ENCODE measurements around the gene MAP1LC3B2. TPM values are rescaled to one million over a fixed set of nuclear protein-coding genes. Genes with fewer than 3 reads are reported as not detected.
"Not testable (repeated sequence)": the region's sequence is repeated elsewhere in the genome, so short reads cannot be mapped to it uniquely, and the experiment has no call there.

MAP1LC3B2 gene
- total RNA-seq, 2 experiments from 2014 or later = 1.3 to 1.7 TPM

- CTCF ChIA-PET = interaction anchor here (1.0 kb wide), 1 partner anchor 217 kb away, joined by 3 read pairs; no protein-coding TSS in a partner anchor
- DNase-seq = no peak
Measured at GRCh38 chr12:116564080-116564479, 4.9 kb downstream of the MAP1LC3B2 start.

DNA sequence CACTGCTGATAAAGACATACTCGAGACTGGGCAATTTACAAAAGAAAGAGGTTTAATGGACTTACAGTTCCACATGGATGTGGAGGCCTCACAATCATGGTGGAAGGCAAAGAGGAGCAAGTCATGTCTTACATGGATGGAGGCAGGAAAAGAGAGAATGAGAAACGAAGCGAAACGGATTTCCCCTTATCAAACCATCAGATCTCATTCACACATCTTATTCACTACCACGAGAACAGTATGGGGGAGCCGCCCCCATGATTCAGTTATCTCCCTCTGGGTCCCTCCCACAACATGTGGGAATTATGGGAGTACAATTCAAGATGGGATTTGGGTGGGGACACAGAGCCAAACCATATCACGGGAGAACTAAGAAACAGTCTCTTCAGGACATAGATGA lies 6.0 kb downstream of the MAP1LC3B2 start:
- peaks cover 22% of the 10 kb centered on the region for H3K36me3 Mint-ChIP-seq (ENCODE audit: low read depth)
- H3K4me3 Mint-ChIP-seq; POLR2A ChIA-PET; DNase-seq; H3K27me3 Mint-ChIP-seq (ENCODE audit: low read depth); CTCF ChIA-PET; ATAC-seq; H3K27ac Mint-ChIP-seq: not testable (repeated sequence)
- peaks cover 34% of the 10 kb centered on the region for H3K9me3 Mint-ChIP-seq (ENCODE audit: insufficient read depth)
- peaks cover 11% of the 10 kb centered on the region for H3K4me1 Mint-ChIP-seq (ENCODE audit: low read depth)

More at GRCh38 chr12:116564080-116564479, 4.9 kb downstream of the MAP1LC3B2 start:
- H3K36me3 Mint-ChIP-seq (ENCODE audit: low read depth) = peaks cover 25% of the 10 kb centered on the region
- no peak for ATAC-seq
- no peak overlapping the region for H3K27ac Mint-ChIP-seq
- H3K4me1 Mint-ChIP-seq (ENCODE audit: low read depth) = peaks cover 21% of the 10 kb centered on the region
- POLR2A ChIA-PET = no interaction called here
- peaks cover 34% of the 10 kb centered on the region for H3K9me3 Mint-ChIP-seq (ENCODE audit: insufficient read depth)
- H3K27me3 Mint-ChIP-seq (ENCODE audit: low read depth) = peaks cover 3% of the 10 kb centered on the region
- no peak overlapping the region for H3K4me3 Mint-ChIP-seq

GRCh38 chr12:116565963-116566362 lies 6.8 kb downstream of the MAP1LC3B2 start:
- Mint-ChIP-seq H3K4me1 (ENCODE audit: low read depth) (peaks cover 5% of the 10 kb centered on the region), H3K27me3 (ENCODE audit: low read depth) (peaks cover 3% of the 10 kb centered on the region), H3K27ac (no peak overlapping the region), H3K9me3 (ENCODE audit: insufficient read depth) (peaks cover 34% of the 10 kb centered on the region), H3K36me3 (ENCODE audit: low read depth) (peaks cover 22% of the 10 kb centered on the region), H3K4me3 (no peak overlapping the region)
- DNase-seq = no peak
- CTCF ChIA-PET = interaction anchor here (0.7 kb wide), 1 partner anchor 9 kb away, joined by 3 read pairs; no protein-coding TSS in a partner anchor
- no peak for ATAC-seq
- POLR2A ChIA-PET = no interaction called here

- POLR2A ChIA-PET = interaction anchor here (1.0 kb wide), 1 partner anchor 9 kb away, joined by 3 read pairs; the partner anchor contains the start of gene MAP1LC3B2
- no peak overlapping the region for H3K27ac Mint-ChIP-seq
- CTCF ChIA-PET = interaction anchor here (0.9 to 1.1 kb wide), 2 partner anchors 9 to 27 kb away, joined by 3 to 4 read pairs; partner anchors contain the start of gene MAP1LC3B2
- peaks cover 25% of the 10 kb centered on the region for H3K9me3 Mint-ChIP-seq (ENCODE audit: insufficient read depth)
- no peaks in the 10 kb centered on the region for H3K4me1 Mint-ChIP-seq (ENCODE audit: low read depth)
- no peak for ATAC-seq
- peaks cover 3% of the 10 kb centered on the region for H3K27me3 Mint-ChIP-seq (ENCODE audit: low read depth)
- H3K36me3 Mint-ChIP-seq (ENCODE audit: low read depth) = peaks cover 17% of the 10 kb centered on the region
- no peak for DNase-seq
- H3K4me3 Mint-ChIP-seq = no peak overlapping the region
Measured at GRCh38 chr12:116568203-116568602, 9.0 kb downstream of the MAP1LC3B2 start.

GRCh38 chr12:116571089-116571488 lies 11.9 kb downstream of the MAP1LC3B2 start:
- ATAC-seq (no peak), DNase-seq (no peak)
- Mint-ChIP-seq H3K4me3 (no peak overlapping the region), H3K27me3 (ENCODE audit: low read depth) (no peaks in the 10 kb centered on the region), H3K4me1 (ENCODE audit: low read depth) (no peaks in the 10 kb centered on the region), H3K9me3 (ENCODE audit: insufficient read depth) (no peaks in the 10 kb centered on the region), H3K36me3 (ENCODE audit: low read depth) (no peaks in the 10 kb centered on the region), H3K27ac (no peak overlapping the region)
- CTCF ChIA-PET = no interaction called here
- POLR2A ChIA-PET = no interaction called here

- ChIA-PET POLR2A (no interaction called here), CTCF (no interaction called here)
Measured at GRCh38 chr12:116573776-116574175, 14.6 kb downstream of the MAP1LC3B2 start.

GRCh38 chr12:116575754-116576153 lies 16.6 kb downstream of the MAP1LC3B2 start:
- POLR2A ChIA-PET = not testable (repeated sequence)

More at GRCh38 chr12:116573776-116574175, 14.6 kb downstream of the MAP1LC3B2 start:
- Mint-ChIP-seq H3K27me3 (ENCODE audit: low read depth) (peaks cover under 1% of the 10 kb centered on the region), H3K36me3 (ENCODE audit: low read depth) (no peaks in the 10 kb centered on the region), H3K4me3 (no peak overlapping the region), H3K9me3 (ENCODE audit: insufficient read depth) (no peaks in the 10 kb centered on the region), H3K4me1 (ENCODE audit: low read depth) (no peaks in the 10 kb centered on the region), H3K27ac (no peak overlapping the region)
- DNase-seq = no peak
- ATAC-seq = no peak

DNA sequence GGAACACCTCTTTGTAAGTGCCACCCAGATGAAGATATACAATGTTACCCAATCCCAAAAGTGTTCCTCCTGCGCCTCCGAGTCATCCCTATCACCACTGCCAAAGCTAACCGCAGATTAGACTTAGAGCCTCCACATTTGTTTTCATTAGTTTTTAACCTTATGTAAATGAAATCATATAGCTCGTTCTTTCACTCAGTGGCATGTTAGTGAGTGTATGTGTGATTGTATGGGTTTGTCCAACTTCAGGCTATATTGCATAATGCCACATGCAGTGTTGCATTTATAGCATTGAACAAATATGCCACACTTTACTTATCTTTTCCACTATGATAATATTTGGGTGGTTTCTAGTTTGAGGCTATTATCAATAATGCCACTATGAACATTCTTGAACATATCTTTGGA lies 18.0 kb downstream of the MAP1LC3B2 start:
- Mint-ChIP-seq H3K4me3 (no peak overlapping the region), H3K27ac (no peak overlapping the region), H3K36me3 (ENCODE audit: low read depth) (no peaks in the 10 kb centered on the region), H3K9me3 (ENCODE audit: insufficient read depth) (no peaks in the 10 kb centered on the region), H3K27me3 (ENCODE audit: low read depth) (peaks cover 2% of the 10 kb centered on the region), H3K4me1 (ENCODE audit: low read depth) (peaks cover 2% of the 10 kb centered on the region)
- DNase-seq (no peak), ATAC-seq (no peak)
- POLR2A ChIA-PET = no interaction called here
- CTCF ChIA-PET = no interaction called here

More at GRCh38 chr12:116575754-116576153, 16.6 kb downstream of the MAP1LC3B2 start:
- DNase-seq; H3K4me3 Mint-ChIP-seq; ATAC-seq; H3K4me1 Mint-ChIP-seq (ENCODE audit: low read depth); CTCF ChIA-PET; H3K36me3 Mint-ChIP-seq (ENCODE audit: low read depth); H3K27ac Mint-ChIP-seq; H3K9me3 Mint-ChIP-seq (ENCODE audit: insufficient read depth); H3K27me3 Mint-ChIP-seq (ENCODE audit: low read depth): not testable (repeated sequence)

DNA sequence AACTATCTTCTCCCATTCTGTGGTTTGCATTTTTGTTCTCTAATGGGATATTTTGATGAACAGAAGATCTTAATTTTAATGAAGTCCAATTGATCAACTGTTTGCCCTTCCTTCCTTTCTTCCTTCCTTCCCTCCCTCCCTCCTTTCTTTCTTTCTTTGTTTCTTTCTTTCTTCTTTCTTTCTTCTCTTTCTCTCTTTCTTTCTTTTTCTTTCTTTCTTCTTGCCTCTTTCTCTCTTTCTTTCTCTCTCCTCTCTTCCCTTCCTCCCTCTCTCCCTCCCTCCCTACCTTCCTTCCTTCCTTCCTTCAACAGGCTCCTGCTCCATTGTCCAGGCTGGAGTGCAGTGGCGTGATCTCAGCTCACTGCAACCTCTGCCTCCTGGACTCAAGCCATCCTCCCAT lies 18.9 kb downstream of the MAP1LC3B2 start:
- ChIA-PET CTCF (no interaction called here), POLR2A (no interaction called here)
- DNase-seq = no peak
- Mint-ChIP-seq H3K9me3 (ENCODE audit: insufficient read depth) (no peaks in the 10 kb centered on the region), H3K36me3 (ENCODE audit: low read depth) (no peaks in the 10 kb centered on the region), H3K4me3 (no peak overlapping the region), H3K27me3 (ENCODE audit: low read depth) (peaks cover 2% of the 10 kb centered on the region), H3K27ac (no peak overlapping the region), H3K4me1 (ENCODE audit: low read depth) (peaks cover 2% of the 10 kb centered on the region)
- no peak for ATAC-seq

DNA sequence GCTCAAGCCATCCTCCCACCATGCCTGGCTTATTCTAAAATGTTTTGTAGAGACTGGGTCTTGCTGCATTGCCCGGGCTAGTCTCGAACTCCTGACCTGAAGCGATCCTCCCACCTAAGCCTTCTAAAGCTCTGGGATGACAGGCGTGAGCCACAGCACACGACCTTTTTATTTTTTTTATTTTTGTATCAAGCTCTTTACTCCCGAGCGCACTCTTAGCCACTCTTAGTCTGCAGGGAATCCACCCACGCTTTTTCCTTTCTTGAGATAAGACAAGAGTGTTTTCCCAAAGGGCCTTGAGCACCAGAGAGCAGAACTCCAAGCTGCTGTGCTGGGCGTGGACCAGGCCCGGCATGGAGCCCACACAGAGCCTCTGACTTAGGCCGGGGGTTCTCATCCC lies 23.4 kb downstream of the MAP1LC3B2 start:
- ChIA-PET CTCF (interaction anchor here (0.6 kb wide), 1 partner anchor 24 kb away, joined by 3 read pairs; no protein-coding TSS in a partner anchor), POLR2A (no interaction called here)
- H3K9me3 Mint-ChIP-seq (ENCODE audit: insufficient read depth) = no peaks in the 10 kb centered on the region
- peaks cover 3% of the 10 kb centered on the region for H3K36me3 Mint-ChIP-seq (ENCODE audit: low read depth)
- H3K27ac Mint-ChIP-seq = no peak overlapping the region
- ATAC-seq = no peak
- peaks cover 7% of the 10 kb centered on the region for H3K27me3 Mint-ChIP-seq (ENCODE audit: low read depth)
- H3K4me1 Mint-ChIP-seq (ENCODE audit: low read depth) = peaks cover 2% of the 10 kb centered on the region
- no peak for DNase-seq
- H3K4me3 Mint-ChIP-seq = no peak overlapping the region

DNA sequence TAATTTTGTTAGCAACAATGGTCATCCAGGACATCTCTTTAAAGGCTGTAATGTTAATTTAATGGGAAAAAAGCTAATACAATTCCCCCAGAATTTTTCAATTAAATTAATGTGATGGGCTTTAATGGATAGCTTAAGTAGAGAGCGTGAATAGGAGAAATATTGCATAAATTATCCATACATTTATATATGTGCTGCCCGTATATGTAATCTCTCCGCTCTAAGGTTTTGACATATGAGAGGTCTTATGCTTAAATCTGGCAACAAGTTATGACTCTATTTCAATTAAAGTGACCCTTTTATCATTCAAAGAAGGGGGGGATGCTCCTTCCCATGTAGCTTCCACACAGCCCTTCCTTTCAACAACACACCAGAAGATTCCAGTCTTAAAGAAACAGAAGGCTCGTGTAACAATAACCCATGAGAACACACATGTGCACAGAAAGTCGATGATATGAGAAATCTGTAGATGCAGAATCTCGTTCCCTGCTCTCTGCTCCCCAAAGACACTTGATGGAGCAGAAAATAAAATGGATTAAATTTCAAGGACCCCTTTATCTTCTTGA lies 24.0 kb downstream of the MAP1LC3B2 start:
- DNase-seq = no peak
- Mint-ChIP-seq H3K4me1 (ENCODE audit: low read depth) (peaks cover 2% of the 10 kb centered on the region), H3K36me3 (ENCODE audit: low read depth) (peaks cover 3% of the 10 kb centered on the region), H3K4me3 (no peak overlapping the region), H3K27ac (no peak overlapping the region), H3K27me3 (ENCODE audit: low read depth) (peaks cover 8% of the 10 kb centered on the region), H3K9me3 (ENCODE audit: insufficient read depth) (no peaks in the 10 kb centered on the region)
- ChIA-PET CTCF (interaction anchor here (0.6 kb wide), 1 partner anchor 23 kb away, joined by 3 read pairs; no protein-coding TSS in a partner anchor), POLR2A (no interaction called here)
- no peak for ATAC-seq

GRCh38 chr12:116587270-116587669 lies 28.1 kb downstream of the MAP1LC3B2 start:
- peaks cover 8% of the 10 kb centered on the region for H3K4me1 Mint-ChIP-seq (ENCODE audit: low read depth)
- H3K36me3 Mint-ChIP-seq (ENCODE audit: low read depth) = peaks cover 3% of the 10 kb centered on the region
- peaks cover 8% of the 10 kb centered on the region for H3K27me3 Mint-ChIP-seq (ENCODE audit: low read depth)
- ATAC-seq (no peak), DNase-seq (no peak)
- H3K27ac Mint-ChIP-seq = no peak overlapping the region
- no peak overlapping the region for H3K4me3 Mint-ChIP-seq
- ChIA-PET CTCF (no interaction called here), POLR2A (no interaction called here)
- no peaks in the 10 kb centered on the region for H3K9me3 Mint-ChIP-seq (ENCODE audit: insufficient read depth)

Data from activated CD8-positive, alpha-beta T cell treated with anti-CD3 and anti-CD28 coated beads, Interleukin-2, amount 10 ng/mL, durations not matched to agents 7 days and 5 days (primary cell).